ENCODE results near the gene SORL1. TPM values are rescaled to one million over a fixed set of nuclear protein-coding genes. Genes with fewer than 3 reads are reported as not detected.

SORL1 gene
- total RNA-seq, 2 experiments from 2014 or later = 17.4 to 38.6 TPM

GRCh38 chr11:121437686-121438078, 14.4 kb upstream of the SORL1 start:
- no peak overlapping the region for H3K4me3 Mint-ChIP-seq
- H3K4me1 Mint-ChIP-seq = peaks cover 5% of the 10 kb centered on the region
- no peak for DNase-seq
- H3K9me3 Mint-ChIP-seq (ENCODE audit: low read depth) = no peaks in the 10 kb centered on the region
- CTCF ChIA-PET = interaction anchor here (1.4 kb wide), 1 partner anchor 153 kb away, joined by 3 read pairs; no protein-coding TSS in a partner anchor
- ATAC-seq = no peak
- peaks cover 1% of the 10 kb centered on the region for H3K36me3 Mint-ChIP-seq
- H3K27ac Mint-ChIP-seq = no peak overlapping the region
- peaks cover 2% of the 10 kb centered on the region for H3K27me3 Mint-ChIP-seq

GRCh38 chr11:121439337-121439736, 12.8 kb upstream of the SORL1 start:
- DNase-seq (no peak), ATAC-seq (no peak)
- H3K9me3 Mint-ChIP-seq (ENCODE audit: low read depth) = no peaks in the 10 kb centered on the region
- H3K4me3 Mint-ChIP-seq = no peak overlapping the region
- H3K36me3 Mint-ChIP-seq = peaks cover 1% of the 10 kb centered on the region
- peaks cover 2% of the 10 kb centered on the region for H3K27me3 Mint-ChIP-seq
- H3K4me1 Mint-ChIP-seq = peaks cover 7% of the 10 kb centered on the region
- no peak overlapping the region for H3K27ac Mint-ChIP-seq
- CTCF ChIA-PET = no interaction called here

GRCh38 chr11:121439759-121440158, 12.4 kb upstream of the SORL1 start:
- DNase-seq = no peak
- Mint-ChIP-seq H3K27ac (no peak overlapping the region), H3K4me3 (no peak overlapping the region), H3K4me1 (peaks cover 7% of the 10 kb centered on the region), H3K27me3 (peaks cover 2% of the 10 kb centered on the region), H3K9me3 (ENCODE audit: low read depth) (no peaks in the 10 kb centered on the region), H3K36me3 (peaks cover 1% of the 10 kb centered on the region)
- ATAC-seq = no peak
- CTCF ChIA-PET = no interaction called here

- Mint-ChIP-seq H3K27me3 (peaks cover 2% of the 10 kb centered on the region), H3K36me3 (peaks cover 1% of the 10 kb centered on the region), H3K9me3 (ENCODE audit: low read depth) (no peaks in the 10 kb centered on the region), H3K27ac (no peak overlapping the region), H3K4me1 (peaks cover 9% of the 10 kb centered on the region), H3K4me3 (no peak overlapping the region)
- CTCF ChIA-PET = interaction anchor here (0.9 to 1.0 kb wide), 2 partner anchors 8 to 150 kb away, joined by 3 read pairs; no protein-coding TSS in a partner anchor
- DNase-seq = no peak
- no peak for ATAC-seq
These were observed 10.6 kb upstream of the SORL1 start for GRCh38 chr11:121441521-121441920.

- DNase-seq (no peak), ATAC-seq (no peak)
- no peaks in the 10 kb centered on the region for H3K36me3 Mint-ChIP-seq
- H3K4me1 Mint-ChIP-seq = peaks cover 15% of the 10 kb centered on the region
- H3K9me3 Mint-ChIP-seq (ENCODE audit: low read depth) = no peaks in the 10 kb centered on the region
- H3K27me3 Mint-ChIP-seq = no peaks in the 10 kb centered on the region
- CTCF ChIA-PET = no interaction called here
- no peak overlapping the region for H3K4me3 Mint-ChIP-seq
- peak overlapping the region; percentile 25 for H3K27ac Mint-ChIP-seq
These were observed 8.3 kb upstream of the SORL1 start for GRCh38 chr11:121443688-121444275.

GRCh38 chr11:121444526-121444925, 7.6 kb upstream of the SORL1 start:
- CTCF ChIA-PET = no interaction called here
- H3K27ac Mint-ChIP-seq = no peak overlapping the region

GRCh38 chr11:121445071-121445768, 6.9 kb upstream of the SORL1 start:
- H3K9me3 Mint-ChIP-seq (ENCODE audit: low read depth) = no peaks in the 10 kb centered on the region
- ATAC-seq = no peak
- no peaks in the 10 kb centered on the region for H3K36me3 Mint-ChIP-seq
- H3K27ac Mint-ChIP-seq = no peak overlapping the region
- H3K4me3 Mint-ChIP-seq = no peak overlapping the region
- H3K27me3 Mint-ChIP-seq = no peaks in the 10 kb centered on the region
- CTCF ChIA-PET = no interaction called here
- no peak for DNase-seq
- H3K4me1 Mint-ChIP-seq = peaks cover 29% of the 10 kb centered on the region

More at GRCh38 chr11:121444526-121444925, 7.6 kb upstream of the SORL1 start:
- no peaks in the 10 kb centered on the region for H3K9me3 Mint-ChIP-seq (ENCODE audit: low read depth)
- no peak for ATAC-seq
- H3K36me3 Mint-ChIP-seq = no peaks in the 10 kb centered on the region
- DNase-seq = no peak
- H3K4me1 Mint-ChIP-seq = peaks cover 22% of the 10 kb centered on the region
- H3K27me3 Mint-ChIP-seq = no peaks in the 10 kb centered on the region
- no peak overlapping the region for H3K4me3 Mint-ChIP-seq

- peaks cover 43% of the 10 kb centered on the region for H3K4me1 Mint-ChIP-seq
- CTCF ChIA-PET = interaction anchor here (1.6 kb wide), 1 partner anchor 145 kb away, joined by 7 read pairs; no protein-coding TSS in a partner anchor
- peaks cover 9% of the 10 kb centered on the region for H3K27me3 Mint-ChIP-seq
- no peak overlapping the region for H3K4me3 Mint-ChIP-seq
- H3K9me3 Mint-ChIP-seq (ENCODE audit: low read depth) = no peaks in the 10 kb centered on the region
- DNase-seq = no peak
- H3K27ac Mint-ChIP-seq = no peak overlapping the region
- no peaks in the 10 kb centered on the region for H3K36me3 Mint-ChIP-seq
- no peak for ATAC-seq
These were observed 5.4 kb upstream of the SORL1 start for GRCh38 chr11:121446752-121447156.

- Mint-ChIP-seq H3K4me1 (peaks cover 48% of the 10 kb centered on the region), H3K27ac (no peak overlapping the region), H3K27me3 (peaks cover 15% of the 10 kb centered on the region), H3K36me3 (no peaks in the 10 kb centered on the region), H3K4me3 (no peak overlapping the region), H3K9me3 (ENCODE audit: low read depth) (no peaks in the 10 kb centered on the region)
- CTCF ChIA-PET = interaction anchor here (1.6 kb wide), 2 partner anchors 143 kb away, joined by 4 to 7 read pairs; no protein-coding TSS in a partner anchor
- DNase-seq (no peak), ATAC-seq (no peak)
These were observed 4.1 kb upstream of the SORL1 start for GRCh38 chr11:121448011-121448410.

- DNase-seq = no peak
- CTCF ChIA-PET = interaction anchor here (1.0 to 1.6 kb wide), 2 partner anchors 31 to 143 kb away, joined by 3 to 4 read pairs; no protein-coding TSS in a partner anchor
- H3K27ac Mint-ChIP-seq = peak overlapping the region; percentile 79
- H3K27me3 Mint-ChIP-seq = peaks cover 18% of the 10 kb centered on the region
- no peaks in the 10 kb centered on the region for H3K9me3 Mint-ChIP-seq (ENCODE audit: low read depth)
- no peaks in the 10 kb centered on the region for H3K36me3 Mint-ChIP-seq
- no peak for ATAC-seq
- H3K4me1 Mint-ChIP-seq = peaks cover 52% of the 10 kb centered on the region
- no peak overlapping the region for H3K4me3 Mint-ChIP-seq
These were observed 3.6 kb upstream of the SORL1 start for GRCh38 chr11:121448431-121448941.

GRCh38 chr11:121449123-121449522, 3.0 kb upstream of the SORL1 start:
- Mint-ChIP-seq H3K27me3 (peaks cover 18% of the 10 kb centered on the region), H3K4me1 (peaks cover 56% of the 10 kb centered on the region), H3K27ac (peak overlapping the region; percentile 79), H3K4me3 (peak overlapping the region; percentile 3), H3K36me3 (no peaks in the 10 kb centered on the region), H3K9me3 (ENCODE audit: low read depth) (no peaks in the 10 kb centered on the region)
- CTCF ChIA-PET = interaction anchor here (1.0 to 1.6 kb wide), 2 partner anchors 32 to 142 kb away, joined by 3 to 4 read pairs; no protein-coding TSS in a partner anchor
- DNase-seq (no peak), ATAC-seq (no peak)

GRCh38 chr11:121449626-121450025, 2.5 kb upstream of the SORL1 start:
- H3K27ac Mint-ChIP-seq = peak overlapping the region; percentile 79
- DNase-seq = no peak

GRCh38 chr11:121450401-121450800, 1.7 kb upstream of the SORL1 start:
- Mint-ChIP-seq H3K4me3 (peak overlapping the region; percentile 81), H3K9me3 (ENCODE audit: low read depth) (no peaks in the 10 kb centered on the region), H3K36me3 (no peaks in the 10 kb centered on the region), H3K27ac (peak overlapping the region; percentile 45), H3K4me1 (peaks cover 69% of the 10 kb centered on the region), H3K27me3 (peaks cover 23% of the 10 kb centered on the region)
- CTCF ChIA-PET = interaction anchor here (0.8 to 2.1 kb wide), 12 partner anchors 8 to 141 kb away, joined by 3 to 8 read pairs (median 3); no protein-coding TSS in a partner anchor
- no peak for DNase-seq
- no peak for ATAC-seq

More at GRCh38 chr11:121449626-121450025, 2.5 kb upstream of the SORL1 start:
- peaks cover 20% of the 10 kb centered on the region for H3K27me3 Mint-ChIP-seq
- no peaks in the 10 kb centered on the region for H3K36me3 Mint-ChIP-seq
- no peaks in the 10 kb centered on the region for H3K9me3 Mint-ChIP-seq (ENCODE audit: low read depth)
- H3K4me1 Mint-ChIP-seq = peaks cover 61% of the 10 kb centered on the region
- ATAC-seq = no peak
- CTCF ChIA-PET = interaction anchor here (1.0 to 1.6 kb wide), 5 partner anchors 9 to 142 kb away, joined by 3 to 4 read pairs (median 3); no protein-coding TSS in a partner anchor
- H3K4me3 Mint-ChIP-seq = no peak overlapping the region

Measured in activated CD8-positive, alpha-beta memory T cell treated with anti-CD3 and anti-CD28 coated beads, Interleukin-2, amount 10 ng/mL, durations not matched to agents 7 days and 5 days (primary cell).